Measurements from ENCODE around the gene COG5.

DNA sequence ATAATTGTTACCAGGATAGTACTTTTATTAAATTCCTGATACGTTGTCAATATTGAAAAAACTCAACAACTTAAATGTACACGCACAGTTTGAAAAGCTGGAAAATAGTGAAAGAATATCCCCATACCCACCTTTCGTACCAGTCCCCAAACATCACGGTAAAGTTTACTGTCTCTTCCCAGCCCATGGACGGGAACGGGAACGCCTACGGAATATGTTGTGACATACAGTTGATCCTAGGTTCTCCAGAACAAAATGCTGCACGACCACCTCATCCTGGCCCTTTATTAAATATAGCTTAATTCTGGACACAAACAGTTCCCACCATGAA is 15.8 kb upstream of the COG5 start:
- TF ChIP-seq CTCF (conservative IDR thresholded peaks at IDR 0.05; ENCODE audit: low read depth, low read length) (no peak), POLR2A (IDR thresholded peaks at IDR 0.05; ENCODE audit: low read depth, low read length) (no peak), RAD21 (IDR thresholded peaks at IDR 0.05; ENCODE audit: low read length) (no peak), CHD1 (IDR thresholded peaks at IDR 0.05; ENCODE audit: low read depth, low read length) (no peak), CEBPB (IDR thresholded peaks at IDR 0.05; ENCODE audit: low read depth, low read length) (peak; percentile 40), RFX5 (IDR thresholded peaks at IDR 0.05; ENCODE audit: low read depth, low read length) (no peak), RCOR1 (IDR thresholded peaks at IDR 0.05; ENCODE audit: insufficient replicate concordance, low read length) (no peak)
- TF ChIP-seq, protein P1, sequence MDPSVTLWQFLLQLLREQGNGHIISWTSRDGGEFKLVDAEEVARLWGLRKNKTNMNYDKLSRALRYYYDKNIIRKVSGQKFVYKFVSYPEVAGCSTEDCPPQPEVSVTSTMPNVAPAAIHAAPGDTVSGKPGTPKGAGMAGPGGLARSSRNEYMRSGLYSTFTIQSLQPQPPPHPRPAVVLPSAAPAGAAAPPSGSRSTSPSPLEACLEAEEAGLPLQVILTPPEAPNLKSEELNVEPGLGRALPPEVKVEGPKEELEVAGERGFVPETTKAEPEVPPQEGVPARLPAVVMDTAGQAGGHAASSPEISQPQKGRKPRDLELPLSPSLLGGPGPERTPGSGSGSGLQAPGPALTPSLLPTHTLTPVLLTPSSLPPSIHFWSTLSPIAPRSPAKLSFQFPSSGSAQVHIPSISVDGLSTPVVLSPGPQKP (IDR thresholded peaks at IDR 0.05; ENCODE audit: borderline replicate concordance, low read depth, low read length): no peak

Data from IMR-90 (cell line).